ENCODE data around the gene MYOG.

DNA sequence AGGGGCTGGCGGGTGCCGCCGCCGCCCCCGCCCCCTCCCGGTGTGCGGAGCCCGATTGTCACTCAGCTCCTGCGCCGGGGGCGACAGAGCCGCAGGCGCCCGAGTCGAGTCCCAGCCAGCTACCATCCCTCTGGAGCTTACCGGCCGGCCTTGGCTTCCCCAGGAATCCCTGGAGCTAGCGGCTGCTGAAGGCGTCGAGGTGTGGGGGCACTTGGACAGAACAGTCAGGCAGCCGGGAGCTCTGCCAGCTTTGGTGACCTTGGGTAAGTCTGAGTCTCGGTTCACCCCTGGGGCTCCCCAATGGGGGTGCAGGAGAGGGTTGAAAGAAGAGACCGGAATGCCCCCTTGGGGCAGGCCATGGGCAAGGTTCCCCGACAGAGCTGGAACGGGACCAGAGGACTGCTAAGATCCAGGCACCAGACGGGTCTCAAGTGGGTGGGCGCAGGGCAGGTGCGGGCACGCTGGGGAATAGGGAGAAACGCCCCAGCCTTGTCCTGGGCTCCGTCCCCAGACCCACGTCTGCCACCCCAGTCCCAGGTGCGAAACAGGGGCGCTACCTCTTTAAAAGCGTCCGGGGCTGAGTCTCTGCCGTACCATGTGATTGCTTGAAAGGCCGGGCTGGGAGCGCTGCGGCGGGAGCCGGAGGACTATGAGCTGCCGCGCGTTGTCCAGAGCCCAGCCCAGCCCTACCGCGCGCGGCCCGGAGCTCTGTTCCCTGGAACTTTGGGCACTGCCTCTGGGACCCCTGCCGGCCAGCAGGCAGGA, 42.0 kb upstream of the MYOG start, which contains the start of gene ADORA1:
- TF ChIP-seq, protein P1, sequence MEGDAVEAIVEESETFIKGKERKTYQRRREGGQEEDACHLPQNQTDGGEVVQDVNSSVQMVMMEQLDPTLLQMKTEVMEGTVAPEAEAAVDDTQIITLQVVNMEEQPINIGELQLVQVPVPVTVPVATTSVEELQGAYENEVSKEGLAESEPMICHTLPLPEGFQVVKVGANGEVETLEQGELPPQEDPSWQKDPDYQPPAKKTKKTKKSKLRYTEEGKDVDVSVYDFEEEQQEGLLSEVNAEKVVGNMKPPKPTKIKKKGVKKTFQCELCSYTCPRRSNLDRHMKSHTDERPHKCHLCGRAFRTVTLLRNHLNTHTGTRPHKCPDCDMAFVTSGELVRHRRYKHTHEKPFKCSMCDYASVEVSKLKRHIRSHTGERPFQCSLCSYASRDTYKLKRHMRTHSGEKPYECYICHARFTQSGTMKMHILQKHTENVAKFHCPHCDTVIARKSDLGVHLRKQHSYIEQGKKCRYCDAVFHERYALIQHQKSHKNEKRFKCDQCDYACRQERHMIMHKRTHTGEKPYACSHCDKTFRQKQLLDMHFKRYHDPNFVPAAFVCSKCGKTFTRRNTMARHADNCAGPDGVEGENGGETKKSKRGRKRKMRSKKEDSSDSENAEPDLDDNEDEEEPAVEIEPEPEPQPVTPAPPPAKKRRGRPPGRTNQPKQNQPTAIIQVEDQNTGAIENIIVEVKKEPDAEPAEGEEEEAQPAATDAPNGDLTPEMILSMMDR (IDR thresholded peaks at IDR 0.05 in 2 of 3, conservative IDR thresholded peaks at IDR 0.05 in 1 of 3; ENCODE audit: control insufficient read depth in 2 of 3, extremely low read depth in 1 of 3, insufficient read depth in 1 of 3, low read depth in 3 of 3, low read length in 3 of 3) = no peak
- TF ChIP-seq, protein P2, sequence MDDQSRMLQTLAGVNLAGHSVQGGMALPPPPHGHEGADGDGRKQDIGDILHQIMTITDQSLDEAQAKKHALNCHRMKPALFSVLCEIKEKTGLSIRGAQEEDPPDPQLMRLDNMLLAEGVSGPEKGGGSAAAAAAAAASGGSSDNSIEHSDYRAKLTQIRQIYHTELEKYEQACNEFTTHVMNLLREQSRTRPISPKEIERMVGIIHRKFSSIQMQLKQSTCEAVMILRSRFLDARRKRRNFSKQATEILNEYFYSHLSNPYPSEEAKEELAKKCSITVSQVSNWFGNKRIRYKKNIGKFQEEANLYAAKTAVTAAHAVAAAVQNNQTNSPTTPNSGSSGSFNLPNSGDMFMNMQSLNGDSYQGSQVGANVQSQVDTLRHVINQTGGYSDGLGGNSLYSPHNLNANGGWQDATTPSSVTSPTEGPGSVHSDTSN (IDR thresholded peaks at IDR 0.05; ENCODE audit: insufficient replicate concordance, low read depth, low read length) = no peak
